SH-SY5Y (cell line): ENCODE data around the gene TRPM2.

ENCODE experiments used
- GATA2 ChIP-seq: IDR thresholded peaks from 2 replicates; pipeline ENCODE4 v1.6.1; 2011; ENCODE audit warnings: mild to moderate bottlenecking, low read depth, low read length
- GATA3 ChIP-seq: IDR thresholded peaks from 2 replicates; pipeline ENCODE4 v1.6.1; 2011; ENCODE audit warnings: low read depth, mild to moderate bottlenecking, low read length, moderate library complexity

TRPM2 gene

DNA sequence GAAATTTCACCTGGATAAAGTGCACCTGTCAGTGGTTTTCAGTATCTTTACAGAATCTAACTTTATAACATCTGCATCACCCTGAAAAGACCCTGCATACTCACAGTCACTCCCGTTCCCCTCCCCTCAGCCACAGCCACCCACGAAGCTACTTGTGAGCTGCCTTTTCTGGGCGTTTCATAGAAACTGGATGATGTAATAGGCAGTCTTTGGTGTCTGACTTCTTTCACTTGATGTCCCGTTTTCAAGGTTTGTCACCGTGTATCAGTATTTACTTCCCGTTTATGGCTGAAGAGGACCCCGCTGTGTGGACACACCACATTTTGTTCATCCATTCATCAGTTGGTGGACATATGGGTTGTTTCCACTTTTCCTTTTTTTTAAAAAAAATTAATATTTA is 54.1 kb downstream of the TRPM2 start:
- TF ChIP-seq GATA2 (no peak), GATA3 (no peak)

DNA sequence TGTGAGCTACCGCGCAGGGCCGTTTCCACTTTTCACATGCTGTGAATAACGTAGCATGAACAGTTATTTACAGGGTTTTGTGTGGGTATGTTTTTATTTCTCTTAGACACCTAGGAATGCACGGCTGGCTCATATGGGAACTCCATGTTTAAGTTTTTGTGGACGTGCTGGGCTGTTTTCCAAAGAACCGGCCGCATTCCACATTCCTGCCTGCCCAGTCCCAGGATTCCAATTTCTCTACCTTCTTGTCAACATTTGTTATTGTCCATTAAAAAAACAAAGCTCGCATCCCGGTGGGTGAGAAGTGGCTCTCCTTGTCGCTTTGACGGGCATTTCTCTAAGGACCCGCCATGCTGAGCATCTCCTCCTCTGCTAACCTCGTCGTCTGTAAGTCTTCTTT is 54.8 kb downstream of the TRPM2 start:
- TF ChIP-seq GATA2 (no peak), GATA3 (no peak)

DNA sequence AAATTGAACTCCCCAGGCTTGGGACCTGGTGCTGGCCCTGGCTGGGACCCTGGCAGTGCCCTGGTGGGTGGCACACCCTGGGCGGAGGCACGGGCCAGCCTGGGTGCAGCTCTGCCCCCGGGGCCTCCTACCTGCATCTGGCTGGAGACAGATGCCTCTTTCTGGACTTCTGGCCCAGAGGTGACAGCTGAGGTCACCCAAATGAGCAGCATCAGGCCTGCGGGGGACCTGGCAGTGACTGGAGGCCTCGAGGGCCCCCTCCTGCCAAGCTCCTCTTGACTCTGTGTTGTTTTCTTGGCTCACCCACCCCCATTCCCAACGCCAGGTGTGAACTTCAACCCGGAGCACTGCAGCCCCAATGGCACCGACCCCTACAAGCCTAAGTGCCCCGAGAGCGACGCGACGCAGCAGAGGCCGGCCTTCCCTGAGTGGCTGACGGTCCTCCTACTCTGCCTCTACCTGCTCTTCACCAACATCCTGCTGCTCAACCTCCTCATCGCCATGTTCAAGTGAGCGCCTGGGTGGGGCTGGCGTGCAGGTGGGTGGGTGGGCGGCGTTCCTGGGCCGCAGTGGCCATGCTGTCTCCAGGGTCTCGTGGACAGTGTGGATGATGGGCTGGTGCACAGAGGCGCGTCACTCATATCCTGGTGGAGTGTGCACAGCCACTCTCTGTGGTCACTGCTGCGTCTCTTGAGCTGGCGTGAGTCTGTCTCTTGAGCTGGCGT is 60.3 kb downstream of the TRPM2 start:
- TF ChIP-seq GATA3: no peak

DNA sequence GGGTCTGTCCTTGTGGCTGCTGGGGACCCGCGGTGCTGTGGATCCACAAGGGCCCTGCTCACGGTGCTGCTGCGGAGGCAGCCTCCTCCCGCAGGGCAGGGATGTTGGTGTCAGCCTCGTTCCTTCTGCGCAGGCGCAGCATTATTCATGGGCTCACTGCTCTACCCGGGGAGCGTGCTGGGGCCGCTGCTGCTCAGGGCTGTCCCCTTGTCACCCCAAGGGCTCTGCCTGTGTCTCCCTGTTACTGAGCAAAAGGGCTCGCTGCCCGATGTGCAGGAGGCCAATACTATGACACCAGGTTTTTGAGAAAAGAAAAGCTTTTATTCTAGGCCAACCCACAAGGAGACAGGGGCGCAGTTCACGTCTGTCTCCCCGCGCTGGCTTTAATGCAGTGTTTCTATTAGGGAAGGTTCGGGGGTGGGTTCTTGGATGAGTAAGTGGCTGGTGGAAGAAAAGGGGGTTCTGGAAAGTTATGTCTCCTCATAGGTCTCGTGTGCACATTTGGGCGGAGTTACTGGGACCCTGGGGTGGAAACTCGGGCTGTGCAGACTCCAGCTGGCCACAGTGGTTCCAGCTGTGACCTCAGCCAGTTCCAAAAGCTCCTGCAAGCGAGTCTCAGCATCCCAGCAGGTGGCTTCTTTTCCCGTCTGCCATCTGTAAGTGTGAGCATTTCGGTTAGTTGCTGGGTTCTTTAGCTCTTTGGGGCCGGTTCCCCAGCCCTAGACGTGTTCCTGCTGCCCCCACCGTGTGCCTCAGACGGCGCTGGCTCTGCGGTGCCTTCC is 61.1 kb downstream of the TRPM2 start:
- no peak for TF ChIP-seq GATA2
- TF ChIP-seq GATA3: no peak

DNA sequence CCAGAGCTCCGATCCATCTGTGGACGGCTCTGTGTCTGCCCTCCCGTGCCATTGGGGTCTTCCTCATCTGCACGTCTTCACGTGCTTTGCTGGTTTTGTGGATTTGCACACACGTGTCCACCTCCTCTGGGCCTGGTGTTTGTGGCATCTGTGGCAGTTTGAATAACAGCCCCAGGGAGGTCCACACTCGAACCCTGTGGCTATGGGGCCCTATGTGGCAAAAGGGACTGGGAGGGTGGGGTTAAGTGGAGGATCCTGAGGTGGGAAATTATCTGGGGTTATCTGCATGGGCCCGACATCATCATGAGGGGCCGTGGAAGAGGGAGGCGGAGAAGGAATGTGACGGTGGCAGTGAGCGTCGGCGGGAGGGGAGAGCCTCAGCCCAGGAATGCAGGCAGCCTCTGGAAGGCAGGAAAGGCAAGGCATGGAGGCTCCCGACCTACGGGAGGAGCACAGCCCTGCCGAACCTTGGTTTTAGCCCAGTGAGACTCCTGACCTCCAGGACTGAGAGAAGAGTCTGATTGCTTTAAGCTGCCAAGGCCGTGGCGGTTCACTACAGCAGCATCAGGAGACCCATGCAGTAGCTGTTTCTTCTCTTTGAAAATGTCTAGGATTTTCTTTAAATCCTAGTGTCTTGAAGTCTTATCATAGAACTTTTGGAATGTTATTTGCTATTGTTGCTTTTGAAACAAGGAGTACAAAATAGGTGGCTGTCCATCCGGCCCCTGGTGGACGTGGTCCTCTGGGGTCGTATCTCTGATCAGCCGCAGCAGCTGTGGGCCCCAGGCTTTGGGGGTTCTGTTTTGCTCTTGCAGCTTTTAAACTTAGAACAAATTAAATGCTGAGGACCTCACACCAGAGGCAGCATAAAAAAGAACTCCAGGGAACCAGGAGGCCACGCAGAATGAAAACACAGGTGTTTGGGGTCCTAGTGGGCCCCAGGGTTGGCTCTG is 61.9 kb downstream of the TRPM2 start:
- TF ChIP-seq GATA3: no peak

DNA sequence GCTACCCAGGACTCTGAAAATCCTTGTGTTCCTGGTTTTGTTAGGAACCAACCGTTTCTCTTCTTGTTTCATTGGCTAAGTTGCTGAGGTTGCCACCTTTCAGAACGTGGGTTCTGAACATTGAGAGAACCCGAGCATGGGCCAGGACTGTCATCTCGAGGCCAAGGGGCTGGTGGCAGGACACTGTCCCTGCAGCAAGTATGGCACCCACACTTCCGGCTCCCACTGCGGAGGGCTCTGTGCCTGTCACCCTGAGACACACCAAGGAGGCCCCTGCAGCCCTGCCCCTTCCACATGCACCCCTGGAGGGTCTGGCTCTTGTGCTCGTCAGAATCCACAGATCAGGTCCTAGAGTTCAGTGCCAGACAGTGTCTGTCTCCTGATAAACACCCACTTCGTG is 62.8 kb downstream of the TRPM2 start:
- TF ChIP-seq GATA3 (no peak), GATA2 (no peak)

DNA sequence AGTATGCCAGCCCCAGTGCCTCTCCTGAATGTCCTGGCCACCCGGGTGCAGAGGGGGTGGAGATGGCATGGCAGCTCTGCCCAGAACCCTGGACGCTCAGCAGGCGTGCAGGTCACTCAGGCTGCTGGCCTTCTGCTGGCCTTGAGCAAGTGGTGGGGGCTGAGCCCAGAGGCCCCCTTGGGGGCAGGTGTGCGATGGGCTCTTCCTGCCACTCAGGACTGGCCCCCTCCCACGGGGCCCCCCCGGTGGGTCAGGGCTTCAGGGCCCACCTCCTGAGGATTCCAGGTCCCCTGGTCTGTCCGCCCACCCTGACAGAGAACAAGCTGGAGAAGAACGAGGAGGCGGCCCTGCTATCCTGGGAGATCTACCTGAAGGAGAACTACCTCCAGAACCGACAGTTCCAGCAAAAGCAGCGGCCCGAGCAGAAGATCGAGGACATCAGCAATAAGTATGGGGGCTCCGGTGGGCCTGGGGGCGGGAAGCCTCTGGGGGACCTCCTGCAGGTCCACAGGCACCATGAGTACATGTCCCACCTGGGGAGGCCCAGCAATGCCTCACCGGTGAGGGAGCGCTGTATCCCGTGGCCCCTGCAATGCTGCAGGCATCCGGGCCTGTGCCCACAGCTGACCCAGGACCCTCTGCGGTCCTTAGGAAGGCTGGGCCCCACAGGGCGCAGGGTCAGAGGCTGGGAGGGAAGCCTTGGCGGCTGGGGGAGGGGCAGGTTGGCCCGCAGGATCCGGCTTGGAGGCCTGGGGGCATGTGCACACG is 64.9 kb downstream of the TRPM2 start:
- TF ChIP-seq GATA3 (no peak), GATA2 (no peak)

DNA sequence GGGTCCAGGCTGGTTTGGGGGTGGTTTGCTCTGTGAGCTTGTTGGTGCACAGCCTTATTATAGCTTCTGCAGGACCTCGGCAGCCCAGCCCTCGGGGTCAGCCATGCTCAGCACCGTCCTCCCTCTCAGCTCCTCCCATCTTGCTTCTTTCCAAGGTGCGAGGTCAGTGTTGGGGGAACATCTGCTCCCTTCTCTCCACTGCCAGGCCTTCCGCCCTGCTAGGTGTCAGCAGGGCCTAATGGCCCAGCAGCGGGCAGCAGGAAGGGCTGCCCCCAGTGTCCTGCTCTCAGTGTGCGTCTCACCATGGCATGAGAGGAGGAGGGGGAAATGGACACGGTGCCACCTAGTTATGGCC is 65.4 kb downstream of the TRPM2 start:
- TF ChIP-seq GATA2 (no peak), GATA3 (no peak)

DNA sequence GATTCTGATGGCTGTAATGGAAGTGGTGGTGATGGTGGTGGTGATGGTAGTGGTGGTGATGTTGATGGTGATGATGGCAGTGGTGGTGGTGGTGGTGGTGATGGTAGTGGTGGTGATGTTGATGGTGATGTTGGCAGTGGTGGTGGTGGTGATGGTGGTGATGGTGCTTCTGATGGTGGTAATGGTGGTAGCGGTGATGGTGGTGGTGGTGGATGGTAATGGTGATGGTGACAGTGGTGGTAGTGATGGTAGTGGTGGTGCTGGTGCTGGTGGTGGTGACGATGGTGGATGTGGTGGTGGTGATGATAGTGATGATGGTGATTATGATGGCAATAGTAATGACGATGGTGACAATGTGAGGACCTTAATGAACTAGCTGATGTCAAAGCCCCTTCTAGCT is 66.3 kb downstream of the TRPM2 start:
- TF ChIP-seq GATA2 (no peak), GATA3 (no peak)

DNA sequence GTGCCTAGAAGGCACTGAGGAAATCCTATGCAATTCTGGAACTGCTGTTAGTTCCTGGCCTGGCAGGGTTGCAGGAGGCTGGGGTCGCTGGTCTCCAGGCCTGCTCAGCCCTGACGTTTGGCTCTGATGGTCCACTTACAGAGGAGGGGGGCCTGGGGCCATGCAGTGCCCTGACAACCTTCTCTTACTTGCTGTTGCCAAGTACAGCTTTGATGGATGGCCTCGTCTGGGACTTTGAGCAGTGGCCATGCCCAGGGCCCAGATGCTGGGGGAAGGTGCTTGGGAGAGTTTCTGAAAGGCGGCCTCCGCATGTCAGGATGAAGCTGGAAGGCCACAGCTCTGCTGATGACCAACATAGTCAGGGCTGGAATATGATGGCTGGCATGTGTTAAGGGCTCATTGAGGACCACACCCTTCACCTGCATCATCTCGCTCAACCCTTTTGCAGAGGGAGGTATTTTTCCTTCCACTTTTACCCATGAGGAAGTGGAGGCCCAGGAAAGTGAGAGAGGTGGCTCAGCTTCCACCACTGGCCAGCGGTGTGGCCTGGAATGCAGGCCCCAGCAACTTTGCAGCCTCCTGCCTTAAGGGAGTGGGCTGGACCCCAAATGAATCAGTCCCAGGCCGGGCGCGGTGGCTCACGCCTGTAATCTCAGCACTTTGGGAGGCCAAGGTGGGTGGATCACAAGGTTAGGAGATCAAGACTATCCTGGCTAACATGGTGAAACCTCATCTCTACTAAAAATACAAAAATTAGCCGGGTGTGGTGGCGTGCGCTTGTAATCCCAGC is 67.2 kb downstream of the TRPM2 start:
- TF ChIP-seq GATA3 (no peak), GATA2 (no peak)

DNA sequence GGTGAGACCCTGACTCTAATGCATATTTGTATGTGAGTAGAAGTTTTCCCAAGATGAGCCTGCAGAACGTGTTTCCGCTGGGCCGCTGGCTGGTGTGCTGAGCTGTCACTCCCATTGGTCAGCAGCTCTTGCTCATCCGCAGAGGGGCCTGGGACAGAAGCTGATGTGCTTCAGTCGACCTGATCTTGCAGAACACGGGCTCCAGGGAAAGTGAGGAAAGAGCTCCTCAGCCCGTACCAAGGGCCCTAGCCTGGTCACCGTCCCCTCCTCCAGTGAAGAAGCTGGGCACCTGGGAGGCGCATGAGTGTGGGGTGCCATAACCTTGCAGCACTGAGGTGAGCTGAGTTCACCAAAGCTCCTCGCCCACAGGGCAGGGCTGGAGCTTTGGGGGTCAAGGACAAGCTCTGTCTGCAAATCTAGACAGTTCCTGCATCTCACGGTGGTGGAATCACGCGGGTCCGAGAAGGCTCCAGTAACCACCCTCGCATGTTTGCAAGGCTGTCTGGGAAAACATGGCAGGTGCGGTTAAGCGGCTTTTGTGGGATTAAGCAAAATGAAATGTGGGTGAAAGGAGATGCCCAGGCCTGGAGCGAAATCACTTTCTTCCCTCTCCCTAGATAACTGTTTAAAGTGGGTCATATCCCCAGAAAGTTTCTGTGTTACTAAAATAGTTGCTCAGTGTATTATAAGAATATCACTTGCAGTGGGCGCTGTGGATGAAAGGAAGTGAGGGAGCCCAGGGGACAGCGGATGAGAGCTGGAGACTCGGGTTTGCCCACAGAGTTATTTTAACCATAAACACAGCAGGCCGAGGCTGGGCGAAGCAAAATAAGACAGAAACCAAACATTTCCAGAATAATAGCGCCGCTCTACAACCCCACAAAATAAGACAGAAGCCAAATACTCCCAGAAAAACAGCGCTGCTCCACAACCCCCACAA is 68.8 kb downstream of the TRPM2 start:
- no peak for TF ChIP-seq GATA3
- TF ChIP-seq GATA2: no peak

DNA sequence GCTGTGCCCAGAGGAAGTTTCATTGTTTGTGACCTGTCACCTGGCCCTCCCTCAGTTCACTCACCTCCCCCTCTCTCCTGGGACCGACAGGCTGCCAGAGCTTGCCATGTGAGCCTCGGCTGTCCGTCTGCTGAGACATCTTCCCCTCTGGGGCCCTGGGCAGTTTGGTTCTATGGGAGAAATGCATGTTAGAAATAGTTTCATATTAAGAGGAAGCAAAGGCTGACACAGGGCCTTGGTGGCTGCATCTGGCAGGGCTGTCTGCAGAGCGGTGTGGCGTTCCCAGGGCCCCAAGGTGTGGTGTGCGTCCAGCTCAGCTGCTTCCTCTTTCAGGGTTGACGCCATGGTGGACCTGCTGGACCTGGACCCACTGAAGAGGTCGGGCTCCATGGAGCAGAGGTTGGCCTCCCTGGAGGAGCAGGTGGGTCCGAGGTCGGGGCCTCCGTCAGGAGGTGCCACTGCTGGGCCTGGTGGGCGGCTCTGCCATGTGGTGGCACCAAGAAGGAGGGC is 69.9 kb downstream of the TRPM2 start:
- TF ChIP-seq GATA2 (no peak), GATA3 (no peak)
